GM20431 (cell line): ENCODE results near the gene LTA4H.
"Not testable (repeated sequence)": the region's sequence is repeated elsewhere in the genome, so short reads cannot be mapped to it uniquely, and the experiment has no call there.

Experiments used
- in situ Hi-C: fragments of 300-500 bp; cut with MseI, MboI; formaldehyde crosslinking; loops from one replicate; pipeline ENCODE4 v1.15.0; 2020; ENCODE audit warnings: low sequenced_read_pairs; ENCODE audit not compliant: unreplicated experiment

Gene LTA4H

DNA sequence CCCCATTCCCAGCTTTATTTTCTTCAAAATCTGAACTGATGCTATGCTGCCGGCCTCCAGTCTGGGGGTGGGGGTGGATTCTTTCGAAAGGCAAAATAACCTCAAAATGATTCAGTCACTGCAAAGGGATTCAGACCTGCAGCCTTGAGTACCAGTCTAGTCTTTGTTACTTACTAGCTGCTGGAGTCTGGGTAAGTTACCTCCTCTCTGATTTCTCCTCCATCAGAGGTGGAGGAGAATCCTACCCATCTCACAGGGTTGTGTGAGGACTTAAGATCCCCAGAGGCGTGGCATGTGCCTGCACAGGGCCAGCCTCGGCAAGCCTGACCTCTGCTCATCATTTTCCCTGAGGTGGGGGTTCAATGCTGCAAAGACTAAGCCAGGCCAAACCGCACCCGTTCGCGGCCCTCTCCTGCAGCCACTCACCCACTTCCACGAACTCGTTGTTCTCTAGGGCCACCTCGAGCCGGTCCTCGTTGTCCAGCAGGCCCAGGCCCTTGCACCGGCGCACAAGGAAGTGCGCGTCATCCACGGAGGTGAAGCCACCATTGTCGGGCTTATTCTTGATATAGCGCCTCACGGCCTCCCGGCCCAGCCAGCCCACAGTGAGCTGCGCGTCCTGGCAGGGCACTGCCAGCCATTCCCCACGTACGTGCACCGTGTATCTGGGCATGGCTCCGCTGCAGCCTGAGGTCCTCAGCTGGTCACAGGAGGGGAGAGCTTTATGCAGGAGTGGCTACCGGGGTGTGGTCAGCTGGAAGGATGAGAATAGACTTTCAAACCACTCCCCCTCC, 40.0 kb downstream of the LTA4H start:
- in situ Hi-C loops = no loop called here

GRCh38 chr12:95994476-95994875, 40.9 kb downstream of the LTA4H start:
- in situ Hi-C loops = no loop called here

- in situ Hi-C loops = no loop called here
Observed at GRCh38 chr12:95993907-95994306, 41.5 kb downstream of the LTA4H start.

DNA sequence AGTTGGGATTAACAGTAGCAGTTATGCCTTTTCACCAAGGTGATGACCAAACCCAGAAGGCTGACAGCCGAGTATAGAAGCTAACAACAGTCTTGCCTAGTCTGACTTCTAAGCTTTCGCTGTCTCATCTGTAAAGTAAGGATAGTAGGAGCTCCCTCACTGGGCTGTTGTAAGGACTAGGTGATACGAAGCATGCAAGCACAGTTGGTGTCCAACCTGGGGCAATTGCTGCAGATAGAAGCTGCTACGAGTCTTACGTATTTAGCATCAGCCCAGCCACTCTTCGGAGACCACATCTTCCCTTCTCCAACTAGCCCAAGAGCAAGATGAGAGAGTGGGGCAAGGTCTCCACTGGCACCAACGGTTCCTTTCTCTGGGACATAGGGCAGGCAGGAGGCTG, 45.3 kb downstream of the LTA4H start:
- in situ Hi-C loops = no loop called here

DNA sequence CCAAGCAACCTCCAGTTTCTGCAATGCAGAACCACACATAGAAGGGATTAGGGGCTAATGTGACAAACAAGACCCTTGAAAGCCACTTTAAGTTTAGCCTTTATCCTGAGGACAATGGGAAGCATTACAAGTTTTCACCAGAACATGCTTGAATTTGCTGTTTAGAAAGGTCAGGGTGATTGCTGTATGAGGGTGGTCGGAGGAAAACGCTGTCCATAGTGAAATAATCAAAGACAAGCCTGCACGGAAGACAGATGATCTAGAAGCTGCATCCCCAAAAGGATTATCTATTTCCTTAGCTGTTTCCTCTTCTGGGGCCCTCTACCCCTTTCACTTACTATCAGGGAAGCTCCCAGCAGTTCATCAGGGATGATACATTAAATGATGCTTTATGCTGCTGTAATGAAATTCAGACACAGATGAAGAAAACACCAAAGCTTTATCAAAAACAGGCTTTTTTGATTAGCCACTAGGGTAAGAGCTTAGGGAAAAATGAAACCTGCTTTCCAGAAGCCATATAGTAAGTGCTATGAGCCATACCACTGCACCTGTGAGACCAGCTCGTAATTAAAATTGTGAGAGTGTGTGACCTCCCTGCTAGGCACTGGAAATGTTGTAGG, 45.8 kb downstream of the LTA4H start:
- in situ Hi-C loops = no loop called here

GRCh38 chr12:95988506-95989275, 46.7 kb downstream of the LTA4H start:
- in situ Hi-C loops = no loop called here

- in situ Hi-C loops = no loop called here
Observed at GRCh38 chr12:95986635-95987570, 48.5 kb downstream of the LTA4H start.

DNA sequence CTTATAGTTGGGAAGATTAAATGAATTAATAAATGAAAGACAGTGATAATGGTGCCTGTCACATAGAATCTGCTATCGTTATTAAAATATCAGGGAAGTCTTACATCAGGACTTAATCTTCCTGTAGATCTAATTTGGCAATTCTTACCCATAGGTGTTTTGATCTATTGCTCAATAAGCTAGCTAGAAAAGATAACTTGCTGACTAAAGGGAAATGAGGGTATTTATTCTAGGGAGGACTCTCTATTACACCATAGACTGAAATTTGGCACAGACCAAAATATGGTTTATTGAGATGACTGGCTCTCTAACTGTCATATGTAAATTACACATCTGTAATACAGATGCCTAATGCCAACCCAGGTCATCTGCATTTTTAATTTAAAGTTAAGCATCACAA, 50.7 kb downstream of the LTA4H start:
- in situ Hi-C loops = no loop called here

DNA sequence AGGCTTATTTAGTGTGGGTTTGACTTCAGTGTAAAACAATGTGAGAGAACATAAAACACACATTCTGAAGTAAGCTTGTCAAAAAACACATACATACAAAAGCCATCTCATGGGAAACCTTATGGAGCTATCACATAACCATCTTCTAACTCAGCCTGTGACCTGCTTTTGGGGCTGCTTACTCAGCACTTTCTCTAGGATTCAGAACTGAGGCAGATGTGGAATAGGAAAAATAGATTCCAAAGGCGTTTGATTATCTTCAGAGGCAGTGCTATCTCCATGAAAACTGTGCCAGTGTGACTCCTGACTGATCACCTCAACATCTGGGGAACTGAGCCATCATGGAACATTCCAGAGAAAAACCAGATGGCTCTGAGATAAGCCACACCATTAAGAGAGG, 52.8 kb downstream of the LTA4H start:
- in situ Hi-C loops = no loop called here

- in situ Hi-C loops = no loop called here
Observed at GRCh38 chr12:95980437-95980836, 55.0 kb downstream of the LTA4H start.

- in situ Hi-C loops = no loop called here
Observed at GRCh38 chr12:95978774-95979173, 56.6 kb downstream of the LTA4H start.

DNA sequence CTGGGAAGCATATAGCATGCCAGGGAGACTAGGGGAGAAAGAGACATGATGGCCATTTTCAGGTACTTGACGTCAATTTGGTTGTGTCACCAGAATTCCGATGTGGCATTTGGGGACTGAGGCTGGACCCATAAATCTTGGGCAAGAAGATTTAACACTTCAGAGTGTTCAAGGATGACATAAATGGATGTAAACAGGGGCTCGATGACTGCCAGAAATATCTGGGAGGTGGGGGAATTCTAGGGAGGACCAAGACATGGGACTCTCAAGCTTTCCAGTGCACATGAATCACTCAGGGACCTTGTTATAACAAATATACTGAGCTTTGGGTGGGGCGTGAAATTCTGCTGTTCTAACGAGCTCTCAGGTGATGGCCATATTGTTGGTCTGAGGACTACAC, 57.0 kb downstream of the LTA4H start:
- in situ Hi-C loops = no loop called here

DNA sequence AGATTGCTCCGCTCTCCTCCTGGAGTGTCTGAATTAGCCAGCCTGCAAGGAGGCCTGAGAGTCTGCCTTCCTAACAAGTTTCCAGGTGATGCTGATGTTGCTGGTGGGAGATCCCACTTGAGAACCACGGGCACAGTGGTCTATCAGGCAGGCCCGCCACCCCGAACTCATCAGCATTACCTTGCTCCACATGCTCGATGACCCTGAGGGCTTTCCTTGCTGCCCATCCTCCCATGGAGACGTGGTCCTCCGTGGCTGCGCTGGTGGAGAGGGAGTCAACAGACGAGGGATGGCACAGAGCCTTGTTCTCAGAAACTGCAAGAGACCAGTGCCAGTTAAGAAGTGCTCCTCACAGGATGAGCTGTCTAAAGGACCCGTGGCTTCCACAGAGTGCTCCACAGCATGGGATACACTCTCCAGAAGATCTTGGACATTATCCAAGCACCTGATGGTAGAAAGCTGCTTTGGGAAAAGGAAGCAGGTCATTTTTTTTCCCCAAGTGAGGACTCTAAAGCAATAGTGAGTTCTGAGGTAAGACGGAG, 57.6 kb downstream of the LTA4H start:
- in situ Hi-C loops = no loop called here

DNA sequence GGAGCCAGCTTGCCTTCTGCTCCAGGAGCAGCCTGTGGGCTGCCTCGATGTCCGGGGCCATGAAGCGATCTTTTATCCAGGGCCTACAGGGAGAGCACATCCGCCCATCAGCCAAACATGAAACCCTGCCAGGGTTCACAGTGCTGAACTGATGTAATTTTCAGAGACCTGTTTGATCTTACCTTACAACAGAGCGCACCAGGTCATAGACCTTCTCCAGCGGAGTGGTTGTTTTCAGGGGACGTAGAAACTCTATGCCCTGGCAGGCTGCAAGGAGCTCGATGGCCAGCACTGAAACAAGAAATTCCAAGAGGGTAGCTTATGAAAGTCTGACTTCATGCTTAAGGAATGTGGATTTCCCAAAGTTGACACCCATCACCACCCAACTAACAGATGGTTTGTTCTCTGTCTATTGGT, 59.0 kb downstream of the LTA4H start:
- in situ Hi-C loops = no loop called here

- in situ Hi-C loops = no loop called here
Observed at GRCh38 chr12:95975491-95975890, 59.9 kb downstream of the LTA4H start.

DNA sequence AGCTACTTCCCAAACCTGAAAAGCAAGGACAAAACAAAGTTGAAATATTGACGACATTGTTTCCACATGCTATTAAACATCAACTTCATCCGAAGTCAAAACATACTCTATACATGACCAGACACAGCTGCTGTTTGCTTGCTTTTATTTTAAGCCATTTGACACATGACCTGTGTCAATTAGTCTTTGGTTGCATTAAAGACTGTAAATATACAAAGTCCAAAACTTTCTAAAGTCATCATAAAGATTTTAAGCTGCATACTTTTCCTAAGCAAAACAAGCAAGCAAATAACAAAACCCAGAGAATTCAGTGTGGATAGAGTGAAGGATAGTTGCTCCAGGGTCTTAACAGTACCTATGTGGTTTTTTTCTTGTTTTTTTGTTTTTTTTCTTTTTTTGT, 61.0 kb downstream of the LTA4H start:
- in situ Hi-C loops = no loop called here

- in situ Hi-C loops = no loop called here
Observed at GRCh38 chr12:95972832-95973456, 62.4 kb downstream of the LTA4H start.

- in situ Hi-C loops = no loop called here
Observed at GRCh38 chr12:95970905-95971304, 64.5 kb downstream of the LTA4H start.

- in situ Hi-C loops = not testable (repeated sequence)
Observed at GRCh38 chr12:95969116-95969515, 66.3 kb downstream of the LTA4H start.
